HG03565 (cell line): ENCODE measurements around the gene DENND1A.
"Not testable (repeated sequence)": the region's sequence is repeated elsewhere in the genome, so short reads cannot be mapped to it uniquely, and the experiment has no call there.

Source experiments
- ATAC-seq: cut with Tn5 transposase; IDR thresholded peaks from one replicate; pipeline ENCODE4 v1.9.1; 2021; ENCODE audit warnings: mild to moderate bottlenecking, moderate library complexity; ENCODE audit not compliant: unreplicated experiment

The DENND1A gene

DNA sequence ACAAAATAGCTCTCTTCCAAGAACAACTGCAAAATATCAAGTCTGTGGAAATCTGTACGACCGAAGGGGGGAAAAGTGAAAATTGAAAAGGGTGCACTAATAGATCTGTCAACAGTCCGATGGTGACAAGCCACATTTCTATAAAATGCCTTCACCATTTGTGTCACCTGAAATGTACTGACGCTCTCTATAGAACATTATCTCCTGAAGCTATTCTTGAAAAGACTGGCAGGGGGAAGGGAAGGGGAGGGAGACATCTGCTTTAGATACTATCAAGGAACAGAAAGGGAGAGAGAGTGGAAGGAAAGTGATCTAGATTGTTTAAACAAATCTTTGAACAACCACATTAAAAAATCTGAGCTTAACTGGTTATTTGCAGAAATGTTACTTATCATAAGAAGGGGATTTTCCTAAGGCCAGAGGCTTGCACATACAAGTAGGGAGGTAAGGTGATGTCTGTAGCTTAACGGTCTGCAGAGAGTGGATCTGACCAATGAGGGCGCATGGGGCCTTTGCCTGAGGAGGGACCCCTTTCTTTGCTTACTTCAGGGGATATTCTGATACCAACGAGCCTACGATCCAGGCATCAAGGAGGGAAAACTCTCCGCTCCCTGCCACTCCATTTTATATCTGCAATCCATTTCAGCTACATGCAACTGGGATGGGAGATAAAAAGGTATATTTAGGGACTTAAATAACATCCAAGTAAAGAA is 481.8 kb downstream of the DENND1A start:
- ATAC-seq: no peak

DNA sequence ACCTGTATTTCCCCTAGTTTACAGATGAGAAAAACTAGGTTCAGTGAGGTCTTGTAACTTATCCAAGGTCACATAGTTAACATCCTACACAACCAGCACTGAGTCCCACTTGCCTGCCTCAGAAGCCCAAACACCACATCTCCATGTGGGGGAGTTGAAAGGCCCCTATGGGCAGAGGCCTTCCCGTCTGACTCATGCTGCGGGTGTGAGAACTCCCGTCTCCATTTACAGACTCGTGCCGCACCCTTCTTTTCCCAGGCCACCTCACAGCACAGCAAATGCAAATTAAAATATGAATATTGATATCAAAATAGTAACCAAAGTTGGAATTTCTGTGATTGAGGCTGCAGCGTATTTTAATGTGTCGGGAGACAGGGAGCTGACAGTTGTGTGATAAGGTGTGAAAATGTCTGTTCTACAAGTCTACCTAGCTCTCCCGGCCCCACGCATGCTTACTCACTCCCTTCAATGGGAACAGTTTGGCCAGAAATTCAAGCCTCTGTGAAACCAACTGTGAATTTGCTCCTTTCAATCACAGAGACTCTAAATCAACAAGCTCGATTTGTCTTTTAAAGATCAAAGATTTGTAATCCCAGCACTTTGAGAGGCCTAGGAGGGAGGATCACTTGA is 483.8 kb downstream of the DENND1A start:
- ATAC-seq: no peak

DNA sequence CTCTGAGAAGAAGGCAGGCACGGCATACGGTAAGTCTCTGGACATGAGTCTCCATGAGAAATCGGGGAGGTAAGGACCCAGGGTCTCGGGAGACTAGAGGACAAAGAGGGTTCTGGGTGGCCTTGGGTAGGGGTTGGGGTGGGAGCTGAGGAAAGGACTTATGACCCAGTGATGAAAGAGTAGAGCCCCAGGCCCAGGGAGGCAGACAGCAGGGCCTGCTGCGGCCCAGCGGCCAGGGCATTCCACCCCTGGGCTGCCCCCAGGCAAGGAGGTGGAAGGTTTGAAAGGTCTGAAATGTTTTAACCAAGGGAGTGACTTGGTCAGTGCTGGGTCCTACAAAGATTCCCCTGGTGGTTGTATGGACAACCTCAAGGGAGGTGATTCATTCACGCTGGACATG is 484.8 kb downstream of the DENND1A start:
- ATAC-seq: no peak

DNA sequence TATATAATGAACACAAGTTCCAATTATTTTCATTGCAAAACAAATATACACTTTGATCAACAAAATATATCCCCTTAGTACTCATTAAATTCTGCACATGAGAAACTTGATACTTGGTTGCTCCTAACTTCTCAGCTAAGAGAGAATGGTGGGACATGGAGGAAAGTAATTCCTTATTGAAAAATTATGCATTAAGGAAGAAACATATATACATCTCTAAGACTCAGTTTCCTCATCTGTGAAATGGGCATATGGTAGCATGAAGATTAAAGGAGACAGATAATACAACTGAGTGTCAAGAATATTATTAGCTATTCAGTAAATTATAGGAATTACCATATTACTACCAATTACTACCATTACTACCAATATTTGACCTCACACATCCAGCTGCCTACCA is 488.2 kb downstream of the DENND1A start:
- no peak for ATAC-seq

DNA sequence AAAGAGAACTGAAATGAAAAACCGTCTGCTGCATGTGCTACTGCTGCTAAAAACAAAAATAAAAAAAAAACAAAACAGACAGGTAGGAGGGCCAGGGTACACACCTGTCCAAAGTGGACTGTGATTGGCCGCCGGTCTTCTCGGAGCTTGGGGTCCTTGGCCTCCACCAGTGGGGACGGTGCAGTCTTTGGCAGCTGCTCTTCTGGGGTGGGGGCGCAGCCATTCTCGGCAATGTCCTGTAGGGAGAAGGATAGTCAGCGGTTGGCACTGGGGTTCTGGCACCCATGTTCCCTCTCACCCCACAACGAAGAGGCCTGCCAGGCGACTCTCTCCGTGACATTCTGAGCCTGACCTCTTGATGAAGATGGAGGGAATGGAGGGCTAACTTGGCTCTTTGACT is 489.7 kb downstream of the DENND1A start:
- no peak for ATAC-seq

DNA sequence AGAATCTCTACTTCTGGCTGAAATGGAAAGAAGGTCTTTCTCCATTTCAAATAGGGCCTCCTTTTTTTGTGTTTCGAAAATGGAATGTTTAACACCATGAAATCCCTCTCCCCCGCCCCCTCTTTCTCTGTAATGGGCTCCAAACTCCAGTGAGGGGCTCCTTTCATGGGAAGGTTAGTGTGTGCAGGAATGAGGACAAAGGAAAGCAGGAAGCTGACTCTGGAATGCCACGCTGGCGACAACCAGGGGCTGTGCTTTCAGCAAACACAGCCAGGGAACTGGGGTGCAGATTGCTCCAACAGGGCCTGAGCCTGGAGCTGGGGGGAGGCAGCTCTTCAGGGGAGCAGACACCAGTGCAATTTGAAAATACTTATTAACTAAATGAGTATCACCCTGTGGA is 491.1 kb downstream of the DENND1A start:
- no peak for ATAC-seq

DNA sequence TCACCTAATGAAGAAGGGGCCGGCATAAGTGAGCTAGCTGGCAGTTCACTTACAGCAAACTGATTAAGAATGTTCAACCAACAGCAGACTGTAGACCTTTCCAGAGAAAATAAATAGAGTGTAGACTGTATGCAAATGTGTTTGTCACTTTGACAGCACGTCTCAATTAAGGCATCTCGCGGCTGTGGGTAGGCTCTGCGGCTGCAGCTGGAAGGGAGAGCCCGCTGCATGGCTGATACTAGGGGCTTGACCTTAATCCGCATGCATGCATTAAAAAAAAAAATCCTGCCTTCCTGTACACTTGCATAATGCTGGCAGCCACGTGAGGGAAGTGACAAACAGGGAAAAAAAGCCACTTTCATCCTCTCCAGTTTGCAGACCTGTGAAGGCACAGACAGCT is 491.6 kb downstream of the DENND1A start:
- no peak for ATAC-seq

DNA sequence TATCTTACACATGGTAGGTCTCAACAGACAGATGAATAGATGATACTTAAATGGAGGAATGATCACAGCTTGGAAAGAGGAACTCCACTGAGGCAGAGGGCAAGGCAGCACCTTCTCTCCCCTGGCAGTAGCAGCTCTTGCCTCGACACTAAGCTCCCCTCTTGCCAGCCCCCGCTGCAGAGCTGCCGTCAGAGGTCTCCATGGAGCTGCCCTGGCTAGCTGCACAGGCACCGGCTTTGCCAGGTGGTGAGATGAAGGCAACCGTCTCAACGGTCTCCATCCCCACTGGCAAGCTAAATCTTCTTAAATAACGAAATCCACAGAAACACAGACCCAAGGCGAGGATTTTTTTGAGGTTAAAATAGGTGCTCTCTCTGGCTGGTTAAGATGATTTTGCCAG is 492.7 kb downstream of the DENND1A start:
- ATAC-seq: no peak

DNA sequence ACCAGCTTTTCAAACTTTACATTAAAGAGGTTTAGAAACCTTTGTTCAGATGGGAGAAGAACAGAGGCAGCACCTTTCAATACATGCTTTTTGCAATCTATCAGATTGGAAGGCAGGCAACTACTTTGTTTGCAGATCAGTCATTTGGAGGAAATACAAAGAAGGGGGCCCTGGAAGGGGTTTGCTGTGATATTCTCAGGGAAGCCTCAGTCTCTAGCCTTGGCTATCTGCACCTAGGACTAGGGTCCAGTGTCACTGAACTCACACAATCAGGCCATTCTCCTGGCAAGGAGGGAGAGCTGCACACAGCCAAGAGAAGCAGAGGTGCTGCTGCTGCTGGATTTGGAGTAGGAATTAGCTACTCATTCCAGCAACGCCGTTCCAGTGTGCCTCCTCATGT is 494.5 kb downstream of the DENND1A start:
- ATAC-seq: no peak

DNA sequence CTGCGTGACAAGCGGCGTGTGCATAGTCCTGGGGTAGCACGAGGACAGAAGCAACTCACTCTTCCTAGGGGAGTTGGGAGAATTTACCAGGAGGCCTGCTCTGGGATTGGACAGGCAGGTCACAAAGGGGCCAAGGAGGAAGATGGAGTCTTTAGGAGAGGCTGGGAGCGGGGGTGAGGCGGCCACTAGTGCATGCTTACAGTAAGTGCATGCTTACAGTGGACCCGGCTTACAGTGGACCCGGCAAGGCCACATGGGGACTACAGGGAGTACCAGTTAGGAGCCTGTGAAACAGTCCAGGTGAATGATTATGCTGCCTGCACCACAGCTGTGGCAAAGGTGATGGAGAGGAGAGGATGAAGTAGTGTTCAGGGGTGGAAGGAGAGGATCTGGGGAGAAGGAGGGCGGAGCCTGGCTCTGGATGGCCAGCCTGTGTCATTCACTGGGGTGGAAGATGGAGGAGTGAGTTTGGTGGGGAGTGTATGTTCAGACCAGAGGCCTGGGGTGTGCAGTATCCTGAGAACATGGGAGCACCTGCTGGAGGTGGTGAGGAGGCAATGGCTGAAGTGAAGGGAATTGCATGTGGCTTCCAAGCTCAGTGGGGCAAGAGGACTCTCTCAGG is 495.2 kb downstream of the DENND1A start:
- no peak for ATAC-seq

DNA sequence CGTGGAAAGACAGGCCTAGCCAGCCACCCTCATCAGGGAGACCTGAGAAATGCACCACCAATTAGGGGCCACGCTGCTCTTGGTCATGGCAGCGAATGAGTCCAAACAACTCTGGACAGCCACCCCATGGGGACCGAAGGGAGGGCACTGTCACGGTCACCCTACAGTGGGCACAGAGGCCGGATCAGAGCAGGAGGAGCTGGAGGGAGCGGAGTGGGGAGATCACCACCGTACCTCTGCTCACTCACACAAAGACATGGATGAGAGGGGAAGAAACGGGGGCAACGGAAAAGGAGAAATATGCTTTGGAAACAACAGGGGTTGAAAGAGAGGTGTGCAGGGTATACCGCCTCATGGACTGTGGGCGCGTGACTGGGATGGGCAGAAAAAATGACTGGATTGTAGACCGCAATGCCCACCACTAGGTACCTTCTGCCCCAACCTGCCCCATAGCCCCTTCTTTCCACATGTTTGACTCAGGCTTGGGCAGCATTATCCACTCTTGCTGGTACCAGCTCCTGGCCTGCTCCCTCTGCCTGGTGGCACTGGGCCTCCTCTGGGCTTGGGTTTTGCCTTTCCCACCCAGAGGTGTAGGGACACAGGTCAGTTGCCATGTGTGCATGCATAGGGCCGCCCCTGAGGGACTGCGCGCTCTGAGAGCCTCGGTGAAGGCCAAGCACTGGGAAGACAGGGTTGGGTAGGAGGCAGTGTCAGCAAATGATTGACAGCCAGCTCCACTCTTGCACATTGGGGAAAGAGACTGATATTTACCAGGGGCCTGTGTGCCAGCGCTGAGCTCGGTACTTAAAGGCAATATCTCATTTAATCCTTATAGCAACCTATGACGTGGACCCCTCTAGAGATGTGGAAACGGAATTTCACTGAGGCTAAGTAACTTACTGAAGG is 497.3 kb downstream of the DENND1A start:
- ATAC-seq: no peak

DNA sequence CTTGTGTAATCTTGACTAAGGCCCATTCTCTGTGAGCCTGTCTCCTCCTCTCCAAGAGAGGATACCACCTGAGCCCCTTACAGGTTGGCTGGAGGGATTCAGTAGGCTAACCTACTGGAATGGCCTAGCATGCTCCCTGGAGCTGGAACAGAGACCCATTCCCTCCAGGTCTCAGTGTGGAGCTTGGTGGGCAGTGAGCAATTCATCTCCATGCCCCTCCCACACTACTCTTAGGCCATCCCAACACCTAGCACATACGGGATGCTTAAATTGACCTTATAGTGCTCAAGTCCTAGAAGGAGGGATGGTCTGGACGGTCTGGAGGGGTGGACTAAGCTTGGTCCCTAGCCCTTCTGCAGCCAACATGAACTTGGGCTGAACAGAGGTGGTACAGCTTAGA is 498.3 kb downstream of the DENND1A start:
- ATAC-seq: no peak

DNA sequence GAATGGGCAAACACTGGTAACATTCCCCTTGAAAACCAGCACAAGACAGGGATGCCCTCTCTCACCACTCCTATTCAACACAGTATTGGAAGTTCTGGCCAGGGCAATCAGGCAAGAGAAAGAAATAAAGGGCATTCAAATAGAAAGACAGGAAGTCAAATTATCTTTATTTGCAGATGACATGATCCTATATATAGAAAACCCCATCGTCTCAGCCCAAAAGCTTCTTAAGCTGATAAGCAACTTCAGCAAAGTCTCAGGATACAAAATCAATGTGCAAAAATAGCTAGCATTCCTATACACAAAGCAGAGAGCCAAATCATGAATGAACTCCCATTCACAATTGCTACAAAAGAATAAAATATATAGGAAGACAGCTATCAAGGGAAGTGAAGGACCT is 501.5 kb downstream of the DENND1A start:
- ATAC-seq: not testable (repeated sequence)

DNA sequence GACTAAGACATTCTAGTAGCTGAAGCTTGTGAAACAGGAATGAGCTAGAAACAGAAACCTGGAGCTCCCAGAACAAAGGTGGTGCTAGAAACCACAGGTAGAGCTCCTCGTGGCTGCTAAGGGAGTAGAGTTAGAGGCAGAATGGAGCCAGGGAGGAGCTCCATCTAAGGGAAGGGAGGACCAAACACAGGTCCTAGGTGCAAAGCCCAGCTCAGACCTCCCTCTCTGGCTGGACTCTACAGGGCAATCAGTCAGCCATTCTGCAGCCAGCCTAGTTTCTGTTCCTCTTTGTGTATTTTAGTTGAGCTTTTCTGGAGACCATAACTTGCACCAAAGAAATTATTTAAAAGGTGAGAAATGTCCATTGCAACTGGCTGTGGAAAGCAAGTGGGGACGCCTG is 503.5 kb downstream of the DENND1A start:
- ATAC-seq: peak; percentile 56

DNA sequence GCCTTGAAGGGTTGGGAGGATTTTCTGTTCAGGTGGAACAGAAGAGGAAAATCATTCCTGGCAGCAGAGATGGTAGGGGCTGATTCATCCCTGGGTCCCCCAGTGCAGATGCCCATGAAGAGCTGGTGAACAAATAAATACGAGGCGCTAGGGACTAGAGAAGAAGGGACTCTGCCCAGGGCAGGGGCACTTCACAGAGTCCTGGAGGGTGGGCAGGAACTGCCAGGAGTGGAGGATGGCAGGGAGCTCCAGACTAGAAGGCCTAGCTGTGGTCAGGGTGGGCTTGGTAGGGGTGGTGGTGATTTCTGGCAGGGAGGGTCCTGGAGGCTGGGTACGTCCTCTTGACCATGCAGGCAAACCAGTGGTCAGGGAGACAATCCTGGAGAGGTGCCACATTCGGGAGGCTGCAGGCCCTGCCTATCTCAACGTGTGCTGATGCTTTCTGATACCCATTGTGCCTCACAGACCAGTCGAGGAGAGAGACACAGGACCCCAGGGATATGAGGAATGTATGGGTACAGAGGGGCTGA is 504.0 kb downstream of the DENND1A start:
- no peak for ATAC-seq

DNA sequence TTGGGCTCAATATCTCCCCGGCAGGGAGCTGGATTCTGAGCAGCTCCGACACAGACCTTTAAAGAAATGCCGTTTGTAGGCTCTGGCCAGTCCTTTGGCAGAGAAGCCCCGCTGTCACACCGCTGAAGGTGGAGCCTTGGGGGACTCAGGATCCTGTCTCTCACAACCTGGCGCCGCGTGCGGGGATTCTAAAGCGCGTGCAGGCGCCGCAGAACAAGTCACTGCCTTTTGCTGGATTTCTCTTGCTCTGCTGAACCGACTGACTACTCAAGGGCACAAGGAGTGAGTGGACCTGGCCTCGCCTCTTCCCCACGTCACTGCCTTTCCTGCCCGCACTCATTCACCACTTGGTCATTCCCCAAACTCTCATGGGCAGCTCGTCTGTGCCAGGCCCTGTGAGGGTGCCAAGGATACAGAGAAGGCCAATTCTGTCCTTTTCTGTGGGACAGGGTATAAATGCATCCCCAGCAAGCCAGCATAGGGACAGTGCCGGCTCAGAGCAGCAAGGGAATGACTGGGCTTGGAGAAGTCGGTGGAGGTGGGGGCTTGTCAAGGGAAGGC is 504.6 kb downstream of the DENND1A start:
- ATAC-seq: no peak

DNA sequence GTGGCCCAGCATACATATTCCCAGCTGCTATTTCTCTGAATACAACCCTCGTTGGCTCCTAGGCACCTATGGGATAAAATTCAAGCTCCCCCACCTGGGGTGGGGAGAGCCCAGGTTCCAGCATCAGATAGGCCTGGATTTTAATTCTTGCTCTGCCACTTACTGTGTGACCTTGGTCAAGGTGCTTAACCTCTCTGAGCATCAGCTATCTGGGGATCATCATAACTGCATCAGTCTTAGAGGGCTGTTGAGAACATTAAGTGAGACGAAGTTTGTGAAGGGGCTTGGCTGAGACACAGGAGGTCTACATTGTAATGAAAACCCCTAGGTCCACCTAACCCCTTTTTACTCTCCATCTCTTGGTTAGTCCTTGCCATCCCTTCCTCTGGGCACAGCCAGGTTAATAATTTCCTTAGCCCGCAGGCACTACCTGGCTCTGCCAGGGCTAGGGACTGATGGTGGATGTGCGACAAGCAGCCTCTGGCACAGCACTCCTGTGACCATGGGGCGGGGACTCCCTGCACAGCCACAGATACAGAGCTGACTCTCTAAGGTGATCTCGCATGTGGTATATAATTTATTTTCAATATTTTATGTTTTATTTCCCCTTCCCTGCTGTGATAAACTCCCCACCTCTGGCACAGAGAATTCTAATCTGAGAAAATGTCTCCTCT is 505.2 kb downstream of the DENND1A start:
- no peak for ATAC-seq

DNA sequence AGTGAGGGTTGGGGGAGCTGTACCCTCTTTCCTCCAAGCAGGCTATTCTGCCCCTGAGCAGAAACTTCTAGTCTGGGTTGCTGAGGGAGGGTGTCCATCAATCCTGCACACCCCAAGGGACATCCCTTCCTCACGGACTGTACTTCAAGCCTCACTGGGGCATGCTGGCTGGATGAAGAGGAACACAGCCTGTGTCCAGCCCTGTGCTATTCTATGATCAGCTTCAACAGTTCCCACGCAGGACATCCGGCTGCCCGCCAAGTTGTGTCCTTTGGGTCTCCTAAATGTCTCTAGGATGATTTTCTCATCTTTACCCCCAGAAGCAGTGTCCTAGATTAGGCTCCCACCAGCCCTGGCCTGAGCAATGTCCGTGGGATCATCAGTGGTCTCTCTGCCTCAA is 505.8 kb downstream of the DENND1A start:
- no peak for ATAC-seq

DNA sequence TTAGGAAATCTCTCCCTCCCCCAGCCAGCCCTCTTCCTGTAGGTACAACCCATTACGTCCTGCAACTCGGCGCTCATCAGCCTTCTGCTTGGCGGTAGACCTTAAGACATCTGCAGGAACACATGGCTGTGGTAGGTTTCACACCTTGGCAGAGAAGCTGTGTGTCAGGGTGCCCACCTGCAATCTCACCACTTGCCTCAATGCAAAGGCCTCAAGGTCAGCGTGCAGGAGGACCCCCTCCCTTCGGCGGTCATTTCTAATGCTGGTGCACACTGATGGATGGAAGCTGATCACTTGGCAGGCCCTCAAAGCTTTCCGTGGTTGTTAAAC is 506.6 kb downstream of the DENND1A start:
- ATAC-seq: no peak

DNA sequence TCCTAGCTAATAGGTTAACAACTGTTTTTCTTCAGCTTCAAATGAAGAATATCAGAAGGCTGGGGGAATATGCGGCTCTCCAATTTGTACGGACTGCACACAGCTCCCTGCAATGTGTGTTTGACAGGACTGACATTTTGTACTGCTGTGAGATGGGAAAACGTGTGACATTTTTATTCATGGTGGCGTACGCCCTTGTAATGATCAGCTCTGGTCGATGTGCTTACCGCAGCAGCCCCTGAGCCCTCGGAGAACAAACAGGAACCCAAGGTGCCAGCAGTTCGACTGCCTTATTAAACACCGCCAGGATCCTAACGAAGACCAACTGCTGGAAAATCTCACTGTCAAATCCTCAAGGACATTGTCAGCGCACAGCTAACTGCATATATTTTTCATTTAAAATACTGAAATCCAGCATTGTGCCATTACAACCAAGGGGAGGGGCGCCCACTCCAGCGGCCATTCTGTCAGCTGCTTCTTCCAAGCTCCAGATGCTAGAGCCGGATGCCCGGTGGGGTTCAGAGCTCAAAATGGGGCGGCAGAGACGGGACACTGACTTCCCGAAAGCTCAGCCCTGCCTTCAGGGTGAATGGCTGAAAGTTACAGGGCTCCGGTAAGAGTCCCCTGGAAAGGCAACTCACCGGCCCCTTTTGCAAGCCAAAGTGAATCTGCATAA is 507.2 kb downstream of the DENND1A start:
- no peak for ATAC-seq
